NCI-H2029 (cell line): ENCODE data around the gene LRRC27.
"Not testable (repeated sequence)": the region's sequence is repeated elsewhere in the genome, so short reads cannot be mapped to it uniquely, and the experiment has no call there.

Experiments used
- DNase-seq: peaks from one replicate; lab custom pipeline; 2025; lab: John Stamatoyannopoulos, UW

The LRRC27 gene

DNA sequence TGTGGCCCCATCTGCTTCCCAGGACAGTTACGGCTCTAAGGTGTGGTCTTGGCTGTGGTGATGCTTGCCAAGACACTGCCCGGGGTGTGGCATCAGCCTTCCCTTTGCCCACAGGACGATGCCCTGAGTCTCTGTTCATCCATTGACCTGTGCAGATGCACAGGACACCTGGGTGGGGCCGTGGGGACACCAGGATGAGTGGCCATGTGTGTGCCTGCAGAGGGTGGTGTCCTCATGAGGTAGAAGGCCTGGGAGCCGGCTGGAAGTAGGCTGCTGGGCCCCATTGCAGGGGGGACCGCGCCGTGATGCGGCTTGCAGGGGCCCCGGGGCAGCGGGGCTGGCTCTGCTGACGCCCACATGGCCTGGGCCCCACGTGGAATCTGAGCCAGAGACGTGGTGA, 42.6 kb downstream of the LRRC27 start:
- no peak for DNase-seq

DNA sequence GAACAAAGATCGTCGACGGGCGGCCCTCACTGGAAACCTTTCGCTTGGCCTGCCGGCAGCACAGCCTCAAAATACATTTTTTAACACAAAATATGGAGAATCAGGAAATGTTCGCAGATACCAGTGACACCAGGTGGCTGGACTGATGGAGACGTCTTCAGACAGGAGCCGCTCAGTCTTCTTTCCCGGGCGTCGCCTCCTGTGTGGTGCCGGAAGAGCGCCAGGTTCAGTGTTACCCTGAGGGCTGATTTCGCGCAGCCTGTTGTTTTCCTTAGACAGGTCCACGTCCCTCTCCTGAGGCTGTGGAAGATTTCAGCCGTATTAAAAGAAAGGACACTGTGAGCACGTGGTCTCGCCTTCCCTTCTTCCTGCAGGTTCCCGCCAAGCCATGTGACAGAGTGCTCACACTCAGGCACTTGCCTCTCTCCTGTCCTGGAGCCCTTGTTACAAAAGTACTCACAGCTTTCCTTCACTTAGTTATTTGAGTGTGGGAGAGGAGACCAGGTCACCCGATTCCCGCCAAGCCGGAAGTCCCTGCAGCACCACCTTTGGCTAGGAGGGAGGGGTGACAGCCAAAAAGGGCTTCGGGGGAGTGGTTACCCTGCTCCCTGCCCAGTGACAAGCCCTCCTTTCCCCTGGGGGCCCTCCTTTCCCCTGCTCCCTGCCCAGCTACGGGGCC, 43.3 kb downstream of the LRRC27 start:
- no peak for DNase-seq

DNA sequence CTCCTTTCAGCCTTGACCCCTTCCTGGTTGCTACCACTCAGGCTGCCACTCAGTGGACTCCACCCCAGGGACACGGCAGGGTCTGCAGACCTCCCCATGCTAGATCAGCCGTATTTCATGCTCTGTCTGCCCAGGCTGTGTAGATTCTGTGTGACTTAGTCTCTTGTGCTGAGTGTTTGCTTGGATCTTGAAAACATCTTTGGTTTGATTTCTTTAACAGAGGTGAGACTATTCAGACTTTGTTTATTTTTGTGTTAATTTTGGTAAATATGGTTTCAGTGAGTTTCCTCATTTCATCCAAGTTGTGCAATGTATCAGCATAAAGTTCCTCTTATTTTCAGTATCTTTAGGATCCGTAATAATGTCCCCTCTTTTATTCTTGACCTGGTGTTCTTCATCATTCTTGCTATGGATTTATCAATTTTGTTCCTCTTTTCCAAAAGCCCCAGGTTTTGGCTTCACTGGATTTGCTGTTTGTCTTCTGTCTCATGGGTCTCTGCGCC, 43.9 kb downstream of the LRRC27 start:
- DNase-seq: no peak

DNA sequence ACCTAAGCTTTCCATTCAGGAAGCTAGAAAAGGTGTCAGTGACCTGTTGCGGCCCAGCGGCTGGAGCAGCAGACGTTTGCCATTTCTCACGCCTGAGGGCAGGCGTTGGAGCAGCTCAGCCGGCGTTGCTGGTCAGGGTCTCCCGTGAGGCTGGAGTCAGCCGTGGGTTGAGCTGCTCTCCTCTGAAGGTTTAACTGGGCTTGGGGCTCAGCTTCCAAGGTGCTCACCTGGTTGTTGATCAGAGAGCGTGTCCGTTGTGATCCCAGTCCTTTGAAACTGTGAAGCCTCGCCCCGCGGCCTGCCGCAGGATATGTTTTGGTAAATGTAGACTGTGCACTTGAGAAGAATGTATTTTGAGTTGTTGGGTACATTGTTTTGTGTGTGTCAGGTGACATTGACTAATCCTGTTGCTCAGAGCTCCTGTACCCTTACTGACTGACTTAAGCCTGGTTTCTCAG, 44.4 kb downstream of the LRRC27 start:
- no peak for DNase-seq

DNA sequence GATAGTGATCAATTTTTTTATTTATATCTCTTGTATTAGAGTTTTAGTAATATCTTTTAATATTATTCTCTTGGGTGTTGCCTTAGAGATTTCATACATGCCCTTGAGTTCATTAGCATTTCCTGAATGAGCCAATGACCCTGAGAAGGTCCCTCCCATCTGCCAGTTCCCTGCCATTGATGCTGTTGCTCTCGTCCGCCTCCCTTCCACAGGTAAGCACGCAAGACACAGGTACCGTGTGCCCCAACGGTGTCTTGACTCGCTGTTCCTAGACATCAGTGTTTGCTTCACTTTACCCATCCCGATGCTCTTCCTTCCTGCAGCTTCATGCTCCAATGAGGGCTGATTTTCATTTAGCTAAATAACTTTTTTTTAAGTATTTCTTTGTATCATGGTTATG, 45.3 kb downstream of the LRRC27 start:
- DNase-seq: no peak

DNA sequence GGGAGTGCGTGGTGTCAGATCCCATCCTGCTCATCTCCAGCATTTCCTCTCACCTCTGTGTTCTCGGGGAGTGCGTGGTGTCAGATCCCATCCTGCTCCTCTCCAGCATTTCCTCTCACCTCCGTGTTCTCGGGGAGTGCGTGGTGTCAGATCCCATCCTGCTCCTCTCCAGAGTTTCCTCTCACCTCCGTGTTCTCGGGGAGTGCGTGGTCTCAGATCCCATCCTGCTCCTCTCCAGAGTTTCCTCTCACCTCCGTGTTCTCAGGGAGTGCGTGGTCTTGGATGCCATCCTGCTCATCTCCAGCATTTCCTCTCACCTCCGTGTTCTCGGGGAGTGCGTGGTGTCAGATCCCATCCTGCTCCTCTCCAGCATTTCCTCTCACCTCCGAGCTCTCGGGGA, 47.0 kb downstream of the LRRC27 start:
- not testable (repeated sequence) for DNase-seq

DNA sequence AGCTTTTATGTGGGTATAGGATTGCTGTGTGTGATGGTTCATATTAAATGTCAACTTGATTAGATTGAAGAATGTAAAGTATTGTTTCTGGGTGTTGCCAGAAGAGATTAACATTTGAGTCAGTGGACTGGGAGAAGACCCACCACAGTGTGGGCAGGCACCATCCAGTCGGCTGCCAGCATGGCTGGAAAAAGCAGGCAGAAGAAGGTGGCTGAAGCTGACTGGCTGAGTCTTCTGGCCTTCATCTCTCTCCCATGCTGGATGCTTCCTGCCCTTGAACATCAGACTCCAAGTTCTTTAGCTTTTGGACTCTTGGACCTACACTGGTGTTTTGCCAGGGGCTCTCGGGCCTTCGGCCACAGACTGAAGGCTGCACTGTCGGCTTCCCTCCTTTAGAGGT, 49.0 kb downstream of the LRRC27 start:
- not testable (repeated sequence) for DNase-seq

DNA sequence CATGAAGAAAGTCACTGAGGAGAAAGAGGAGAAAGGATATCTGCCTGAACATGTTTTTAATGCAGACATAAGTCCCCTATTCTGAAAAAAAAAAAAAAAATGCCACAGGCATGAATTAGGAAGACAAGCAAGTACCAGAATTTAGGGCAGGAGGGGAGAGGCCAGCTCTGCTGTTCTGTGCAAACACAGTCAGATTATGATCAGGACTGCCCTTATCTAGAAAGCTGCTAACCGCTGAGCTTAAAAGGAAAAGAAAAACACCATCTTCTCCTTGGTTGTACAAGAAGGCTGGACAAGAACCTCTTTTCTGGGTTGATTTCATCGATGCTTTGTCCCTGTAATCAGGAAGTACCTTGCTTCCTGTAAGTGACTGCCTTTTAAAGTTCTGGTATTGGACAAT, 49.7 kb downstream of the LRRC27 start:
- no peak for DNase-seq

DNA sequence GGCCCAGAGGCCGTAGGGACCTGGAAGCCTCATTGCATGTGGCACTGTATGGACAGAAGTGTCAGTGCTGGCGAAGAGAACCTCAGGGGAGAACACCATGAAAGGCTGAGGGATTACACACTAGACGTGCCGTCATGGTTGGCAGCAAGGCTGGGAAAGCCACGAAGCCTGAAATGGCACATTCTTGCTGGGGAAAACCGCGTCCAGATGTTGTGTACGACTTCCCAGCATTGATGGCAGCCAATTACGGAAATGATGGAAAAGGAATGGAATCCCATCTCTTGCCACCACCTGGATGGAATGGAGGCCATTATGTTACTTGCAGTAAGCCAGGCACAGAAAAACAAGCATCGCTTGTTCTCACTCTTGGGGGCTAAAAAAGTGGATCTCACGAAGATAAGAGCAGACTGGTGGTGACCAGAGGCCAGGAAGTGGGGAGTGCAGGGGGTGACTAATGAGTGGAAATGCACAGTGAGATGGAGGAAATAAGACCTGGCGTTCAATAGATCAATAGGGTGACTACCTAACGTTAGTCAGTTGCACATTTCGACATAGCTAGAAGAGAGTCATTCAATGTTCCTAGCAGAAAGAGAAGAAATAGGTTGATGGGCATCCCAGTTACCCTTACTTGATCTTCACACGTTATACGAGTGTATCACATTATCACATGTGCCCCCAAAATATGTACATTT, 50.4 kb downstream of the LRRC27 start:
- no peak for DNase-seq

DNA sequence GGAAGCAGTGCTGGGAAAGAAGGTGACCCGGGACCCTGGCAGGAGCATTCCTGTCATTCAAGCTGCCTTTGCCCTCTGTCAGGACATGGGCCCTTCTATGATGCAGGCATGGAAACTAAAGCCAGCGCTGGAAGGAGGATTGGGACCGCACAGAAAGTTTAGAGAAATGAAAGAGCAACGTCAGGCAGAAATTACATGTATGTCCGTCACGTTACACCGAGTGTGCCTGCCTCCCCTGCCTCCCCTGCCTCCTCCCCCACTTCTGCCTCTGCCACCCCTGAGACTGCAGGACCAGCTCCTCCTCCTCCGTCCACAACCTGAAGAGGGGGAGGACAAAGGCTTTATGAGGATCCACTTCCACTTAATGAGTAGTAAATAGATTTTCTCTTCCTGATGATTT, 51.1 kb downstream of the LRRC27 start:
- no peak for DNase-seq

DNA sequence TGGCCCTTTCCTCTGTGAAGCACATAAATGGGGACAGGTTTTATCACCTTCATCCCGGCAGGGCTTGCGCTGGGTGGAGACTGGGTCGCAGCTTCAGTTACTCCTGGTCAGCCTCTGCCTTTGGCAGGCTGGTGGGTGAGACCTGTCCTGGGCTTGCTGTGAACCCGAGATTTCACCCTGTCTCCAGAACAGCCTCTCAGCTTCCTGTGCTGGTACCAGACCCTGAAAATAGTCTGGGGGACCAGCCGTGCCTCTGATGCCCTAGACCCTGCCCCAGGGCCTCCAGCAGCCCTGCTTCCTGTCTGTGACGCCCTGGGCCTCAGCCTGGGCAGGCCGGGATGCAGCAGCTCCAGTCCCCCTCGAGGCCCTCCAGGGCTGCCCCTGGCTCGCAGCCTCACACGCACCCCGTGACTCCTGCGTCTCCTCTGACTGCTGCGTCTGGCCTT, 51.8 kb downstream of the LRRC27 start:
- DNase-seq: no peak

DNA sequence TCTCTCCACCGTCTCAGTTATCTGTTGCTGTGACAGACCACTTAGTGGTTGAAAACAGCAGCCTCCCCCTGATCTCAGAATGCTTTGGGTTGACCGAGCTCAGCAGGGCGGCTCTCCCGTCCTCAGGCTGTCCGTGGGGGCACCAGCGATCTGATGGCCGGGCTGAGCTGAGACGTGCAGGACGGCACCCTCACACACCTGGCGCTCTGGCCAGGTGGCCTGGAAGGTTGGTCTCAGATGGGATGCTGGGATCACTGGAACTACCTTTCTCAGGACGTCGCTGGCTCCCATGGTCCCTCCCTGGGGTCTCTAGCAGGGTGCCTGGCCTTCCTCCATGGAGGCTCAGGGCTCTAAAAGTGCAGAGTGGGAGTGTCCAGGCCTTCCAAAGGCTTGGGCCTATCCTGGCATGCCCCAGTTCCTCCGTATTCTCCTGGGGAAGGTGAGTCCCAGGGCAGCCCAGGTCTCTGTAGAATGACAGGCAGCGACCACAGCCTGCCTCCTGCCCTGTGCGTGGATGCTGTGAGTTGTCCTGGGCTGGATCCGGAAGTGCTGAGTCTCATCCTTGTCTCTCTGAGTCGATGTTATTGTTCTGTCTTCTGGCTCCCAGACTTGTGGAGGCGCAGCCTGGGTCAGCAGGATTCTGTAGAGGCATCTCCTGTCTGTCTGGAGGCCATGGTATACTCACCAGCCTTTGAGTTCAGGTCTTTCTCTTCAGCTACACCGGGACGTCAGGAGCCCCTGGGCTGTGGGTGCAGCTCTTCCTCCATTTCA, 52.8 kb downstream of the LRRC27 start:
- no peak for DNase-seq

DNA sequence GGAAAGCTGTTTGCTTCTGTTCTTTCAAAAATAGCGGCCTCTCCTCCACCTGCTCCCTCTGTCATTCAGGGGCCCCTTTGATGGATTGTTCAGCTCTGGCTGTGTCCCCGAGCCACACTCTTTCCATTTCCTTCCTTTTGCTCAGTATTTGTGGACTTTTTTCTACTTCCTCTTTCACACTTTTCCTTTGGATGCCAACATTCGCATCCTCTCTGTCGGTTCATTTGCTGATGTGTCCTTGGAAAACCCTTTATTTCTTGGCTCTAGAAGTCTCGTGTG, 53.3 kb downstream of the LRRC27 start:
- DNase-seq: no peak

DNA sequence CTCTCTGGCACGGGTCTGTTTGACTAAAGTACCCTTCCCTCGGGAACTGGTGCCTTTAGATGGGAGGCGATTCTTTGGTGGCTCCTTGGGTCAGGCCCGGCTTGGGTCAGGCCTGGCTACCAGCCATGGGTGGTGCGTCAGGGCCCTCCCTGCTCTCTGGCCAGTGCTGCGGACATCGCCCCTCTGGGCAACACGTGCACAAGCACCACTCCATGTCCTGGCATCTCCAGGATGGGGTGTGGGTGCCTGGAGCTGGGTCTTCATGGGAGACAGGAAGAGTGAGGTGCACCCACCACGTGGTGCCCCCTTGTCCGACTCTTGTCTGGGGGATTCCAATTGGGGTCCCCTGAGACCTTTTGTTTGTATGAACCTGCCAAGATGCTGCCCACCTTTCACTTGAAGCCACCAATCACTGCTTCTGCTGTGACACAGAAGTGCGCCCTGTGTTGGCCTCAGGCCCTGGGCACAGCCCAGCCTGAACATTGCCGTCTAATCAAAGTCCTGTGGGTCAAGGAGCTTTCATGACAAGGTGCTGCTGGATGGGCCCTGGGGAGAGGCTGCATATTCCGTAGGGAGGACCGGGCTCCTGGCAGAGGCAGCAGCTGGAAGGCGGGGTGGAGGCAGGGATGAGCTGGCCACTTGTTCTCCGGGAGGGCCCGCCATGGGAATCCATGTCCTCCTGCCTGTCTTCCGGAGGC, 53.9 kb downstream of the LRRC27 start:
- no peak for DNase-seq

DNA sequence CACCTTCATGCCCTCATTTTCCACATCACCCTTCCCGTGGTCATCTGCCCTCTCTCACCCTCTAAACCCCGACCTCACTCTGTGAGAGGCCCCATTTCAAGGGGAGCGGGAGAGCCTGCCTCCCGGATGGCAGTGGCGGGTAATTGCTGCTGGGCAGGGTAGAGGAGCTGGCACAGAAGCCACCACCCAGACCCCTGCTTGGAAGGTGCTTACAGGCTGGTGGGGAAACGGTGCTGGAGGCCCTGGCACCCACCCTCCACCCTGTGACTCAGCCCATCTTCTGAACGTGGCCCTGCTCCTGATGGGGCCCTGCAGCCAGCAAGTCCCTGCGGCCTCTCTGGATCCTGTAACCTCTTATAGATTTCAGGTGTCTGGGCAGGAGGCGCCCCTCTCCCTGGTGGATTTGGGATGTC, 54.4 kb downstream of the LRRC27 start:
- no peak for DNase-seq

DNA sequence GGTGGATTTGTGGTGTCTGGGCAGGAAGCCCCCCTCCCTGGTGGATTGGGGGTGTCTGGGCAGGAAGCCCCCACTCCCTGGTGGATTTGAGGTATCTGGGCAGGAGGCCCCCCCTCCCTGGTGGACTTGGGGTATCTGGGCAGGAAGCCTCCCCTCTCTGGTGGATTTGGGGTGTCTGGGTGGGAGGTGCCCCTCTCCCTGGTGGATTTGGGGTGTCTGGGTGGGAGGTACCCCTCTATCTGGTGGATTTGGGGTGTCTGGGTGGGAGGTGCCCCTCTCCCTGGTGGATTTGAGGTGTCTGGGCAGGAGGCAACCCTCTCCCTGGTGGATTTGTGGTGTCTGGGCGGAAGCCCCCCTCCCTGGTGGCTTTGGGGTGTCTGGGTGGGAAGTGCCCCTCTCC, 54.9 kb downstream of the LRRC27 start:
- not testable (repeated sequence) for DNase-seq

DNA sequence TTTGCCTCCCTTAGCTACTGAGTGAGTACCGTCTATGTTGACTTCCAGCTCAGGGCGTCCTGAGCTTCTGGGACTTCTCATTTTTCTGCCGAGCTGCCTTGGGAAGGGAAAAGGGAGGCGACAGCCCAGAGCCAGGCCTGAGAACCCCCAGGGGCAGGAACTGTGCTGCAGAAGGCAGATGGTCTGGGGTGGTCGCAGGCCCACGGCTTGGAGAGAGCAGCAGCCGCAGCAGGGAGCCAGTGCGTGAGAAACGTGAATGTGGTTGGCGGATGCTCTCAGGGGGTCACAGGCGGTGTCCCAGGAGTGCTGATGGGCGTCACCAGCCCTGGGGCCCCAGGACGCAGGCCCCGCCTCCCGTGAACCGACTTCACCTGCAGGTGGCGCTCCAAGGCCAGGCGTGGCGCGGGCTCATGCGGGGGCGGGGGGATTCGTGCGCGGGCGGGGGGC, 55.8 kb downstream of the LRRC27 start:
- DNase-seq: no peak

DNA sequence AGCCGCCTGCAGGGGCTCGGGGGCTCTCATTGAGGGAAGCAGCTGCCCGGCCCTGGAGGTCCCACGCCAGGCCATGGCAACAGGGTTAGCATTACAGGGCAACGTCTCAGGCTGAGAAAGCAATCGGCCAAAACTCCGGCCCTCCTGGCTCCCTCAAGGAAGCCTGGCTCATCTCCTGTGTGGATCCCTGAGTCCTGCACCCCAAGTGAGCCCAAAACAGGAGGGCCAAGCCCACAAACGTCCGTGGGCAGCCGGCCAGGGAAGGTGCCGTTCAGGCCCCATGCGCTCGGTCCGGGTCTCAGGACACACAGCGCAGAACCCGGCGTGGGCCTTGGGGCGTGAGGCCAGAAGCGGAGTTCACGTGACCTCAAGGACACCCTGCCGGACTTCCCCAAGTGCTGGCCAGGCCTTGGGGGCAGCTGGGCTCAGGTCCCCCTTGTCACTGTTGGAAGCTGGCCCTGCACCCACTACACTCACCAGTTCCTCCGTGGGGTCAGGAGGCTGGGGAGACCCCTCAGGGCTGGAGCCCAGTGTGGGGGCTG, 57.0 kb downstream of the LRRC27 start:
- DNase-seq: no peak

DNA sequence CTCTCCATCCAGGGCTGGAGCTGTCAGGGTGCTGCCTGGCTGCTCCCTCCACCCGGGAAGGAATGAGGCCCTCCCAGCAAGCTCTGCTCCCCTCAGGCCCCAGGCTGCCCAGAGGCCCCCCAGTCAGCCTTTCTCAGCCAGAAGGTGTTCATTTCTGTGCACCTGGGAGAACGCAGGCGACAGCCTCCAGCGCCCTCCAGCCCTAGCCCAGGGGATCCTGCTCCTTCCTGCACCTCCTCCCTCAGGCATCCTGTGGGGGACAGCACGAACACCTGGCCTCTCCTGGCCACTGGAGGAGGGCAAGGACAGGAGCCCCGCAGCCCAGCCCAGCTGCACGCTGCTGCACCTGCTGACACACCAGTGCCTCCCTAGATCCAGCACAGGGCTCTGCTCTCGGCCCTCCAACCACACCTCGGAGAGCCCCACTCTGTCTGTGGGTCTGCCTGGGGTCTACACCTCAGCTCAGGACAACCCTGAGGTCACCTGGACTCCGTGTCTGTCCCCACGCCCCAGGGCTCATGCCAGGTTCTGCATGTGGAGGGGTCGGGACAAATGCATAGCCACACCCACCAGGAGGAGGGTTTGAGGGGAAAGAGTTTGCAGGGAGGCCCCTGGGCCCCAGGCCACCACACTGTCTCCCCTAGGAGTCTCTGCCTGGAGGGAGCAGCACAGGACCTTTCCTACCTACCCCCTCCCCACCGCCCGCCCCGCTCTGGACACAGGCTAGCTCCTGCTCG, 57.6 kb downstream of the LRRC27 start:
- DNase-seq: no peak

DNA sequence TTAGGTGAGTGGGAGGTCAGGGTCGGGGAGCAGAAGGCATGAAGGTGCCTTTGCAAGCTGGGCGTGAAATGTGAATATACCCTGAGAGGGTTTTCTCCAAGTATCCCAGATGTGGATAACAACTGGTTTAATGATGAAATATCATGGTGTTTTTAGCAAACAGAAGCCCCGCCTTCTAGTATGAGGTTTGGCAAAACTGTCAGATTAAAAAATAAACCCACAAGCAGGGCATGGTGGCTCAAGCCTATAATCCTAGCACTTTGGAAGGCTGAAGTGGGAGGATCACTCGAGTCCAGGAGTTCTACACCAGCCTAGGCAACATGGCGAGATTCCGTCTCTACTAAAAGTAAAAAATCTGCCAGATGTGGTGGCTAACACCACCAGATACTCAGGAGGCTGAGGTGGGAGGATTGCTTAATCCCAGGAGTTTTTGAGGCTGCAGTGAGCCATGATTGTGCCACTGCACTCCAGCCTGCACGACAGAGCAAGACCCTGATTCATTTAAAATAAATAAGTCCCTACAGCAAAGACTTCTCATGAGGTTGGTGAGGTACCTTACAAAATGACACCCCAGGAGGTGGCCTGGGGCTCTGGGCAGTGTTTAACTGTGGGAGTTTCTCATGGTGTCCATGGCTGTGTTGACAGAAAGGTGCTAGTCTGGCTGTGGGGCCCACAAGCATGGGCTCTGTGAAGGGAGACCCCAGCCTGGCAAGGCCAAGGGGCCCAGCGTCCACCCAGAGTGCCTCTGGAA, 58.4 kb downstream of the LRRC27 start:
- DNase-seq: no peak
